GM11168 (cell line): ENCODE results near the gene FRY.

Experiments
- in situ Hi-C: fragments of 300-500 bp; cut with MboI; formaldehyde crosslinking; loops from one replicate; pipeline ENCODE4 v1.12.0; 2022; ENCODE audit warnings: low sequenced_read_pairs; ENCODE audit not compliant: unreplicated experiment

The FRY gene

GRCh38 chr13:32013181-32013580 is 18.4 kb upstream of the FRY start:
- in situ Hi-C loops, result no loop called here

DNA sequence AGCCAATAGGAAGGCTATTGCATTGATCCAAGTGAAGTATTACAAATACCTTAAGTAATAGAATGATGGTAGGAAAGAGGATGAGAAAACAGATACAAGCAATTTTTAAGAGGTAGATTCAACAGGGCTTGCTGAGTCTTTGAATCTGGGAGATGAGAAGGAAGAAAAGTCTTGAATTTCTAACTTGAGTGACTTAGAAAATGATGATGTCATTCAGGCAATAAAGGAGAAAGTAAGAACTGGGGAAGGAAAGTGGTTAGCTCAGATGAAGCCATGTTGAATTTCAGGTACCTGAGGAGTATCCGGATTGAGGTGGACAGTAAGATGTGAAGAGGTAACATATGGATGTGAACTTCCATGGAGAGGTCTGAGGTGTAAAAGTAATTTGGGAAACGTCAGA is 15.5 kb upstream of the FRY start:
- in situ Hi-C loops, result no loop called here

GRCh38 chr13:32016631-32017030 is 14.9 kb upstream of the FRY start:
- in situ Hi-C loops, result no loop called here

DNA sequence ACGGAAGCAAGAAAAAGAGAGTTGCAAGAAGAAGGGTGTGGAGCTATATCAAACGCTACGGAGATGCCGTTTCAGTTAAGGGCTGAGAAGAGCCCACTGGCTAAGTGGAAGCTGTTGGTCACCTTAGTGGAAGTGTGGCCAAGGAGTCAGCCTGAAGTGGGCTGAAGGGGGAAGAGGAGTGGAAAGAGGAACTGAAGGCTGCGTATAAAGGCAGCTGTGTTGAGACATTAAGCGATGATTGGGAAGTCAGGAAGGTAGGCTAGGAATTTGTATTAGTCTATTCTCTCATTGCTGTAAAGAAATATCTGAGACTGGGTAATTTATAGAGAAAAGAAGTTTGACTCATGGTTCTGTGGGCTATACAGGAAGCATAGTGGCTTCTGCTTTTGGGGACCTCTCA is 14.1 kb upstream of the FRY start:
- in situ Hi-C loops, result no loop called here

DNA sequence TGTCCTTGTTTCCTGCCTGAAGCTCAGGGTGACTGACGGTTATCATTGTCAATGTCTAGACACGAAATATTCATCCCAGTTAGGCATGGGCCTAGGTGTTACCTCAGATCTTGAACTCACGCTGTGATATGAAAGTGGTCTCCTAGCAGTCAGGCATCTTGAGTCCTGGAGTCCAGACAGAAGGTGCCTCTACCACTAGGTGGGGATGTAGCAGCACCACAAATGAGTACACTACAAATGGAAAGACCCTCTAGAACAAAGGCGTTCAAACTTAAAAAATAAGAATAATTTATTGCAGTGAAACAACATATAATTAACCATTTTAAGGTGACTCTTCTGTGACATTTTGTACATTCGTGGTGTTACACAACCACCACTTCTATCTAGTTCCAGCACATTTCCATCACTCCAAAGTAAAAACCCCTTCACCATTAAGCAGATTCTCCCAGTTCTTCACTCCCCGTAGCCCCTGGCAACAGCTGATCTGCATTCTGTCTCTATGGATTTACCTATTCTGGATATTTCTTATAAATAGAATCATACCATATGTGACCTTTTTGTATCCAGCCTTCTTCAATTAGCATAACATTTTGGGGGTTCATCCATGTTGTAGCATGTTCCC is 11.9 kb upstream of the FRY start:
- in situ Hi-C loops, result loop anchor here (10.0 kb wide), 1 partner anchor 295 kb away; the partner anchor contains the start of genes BRCA2 and ZAR1L

DNA sequence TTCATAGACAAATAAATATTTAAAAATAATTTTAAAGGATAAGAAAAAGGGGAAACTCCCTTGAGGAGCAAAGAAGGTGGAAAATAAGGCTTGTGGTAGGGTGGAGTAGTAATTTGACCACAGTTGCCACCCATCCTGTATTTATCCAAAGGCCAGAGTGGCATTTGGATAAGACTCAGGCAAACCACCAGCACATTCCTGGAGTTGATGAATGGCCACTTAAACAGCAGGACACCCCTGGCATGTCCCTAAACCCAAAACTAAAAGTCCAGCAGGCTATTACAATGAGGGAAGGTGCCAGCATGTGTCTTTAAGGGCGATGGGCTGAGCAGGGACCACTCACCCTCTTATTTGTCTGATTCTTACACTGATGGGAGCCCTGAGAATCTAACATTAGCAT is 9.8 kb upstream of the FRY start:
- in situ Hi-C loops, result loop anchor here (10.0 kb wide), 1 partner anchor 293 kb away; the partner anchor contains the start of genes BRCA2 and ZAR1L

DNA sequence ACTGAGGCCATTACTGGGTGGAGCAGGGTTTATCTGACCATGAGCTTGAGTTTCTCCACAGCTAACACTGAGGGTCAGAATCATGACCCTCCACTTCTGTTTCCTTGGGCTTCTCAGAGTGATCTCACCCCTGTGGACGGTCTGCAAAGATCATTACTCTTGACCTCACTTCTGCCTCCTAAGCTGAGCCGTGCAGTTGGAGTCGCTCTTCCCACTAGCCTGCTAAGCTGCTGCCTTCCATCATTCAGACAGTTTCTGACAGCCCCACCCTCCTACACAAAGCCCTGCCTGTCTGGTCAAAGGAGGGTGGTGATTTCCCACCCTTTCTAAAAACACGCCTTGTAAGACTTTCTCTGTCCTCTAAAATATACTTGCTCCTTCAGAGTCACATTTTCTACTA is 9.3 kb upstream of the FRY start:
- in situ Hi-C loops, result loop anchor here (10.0 kb wide), 1 partner anchor 292 kb away; the partner anchor contains the start of genes BRCA2 and ZAR1L

DNA sequence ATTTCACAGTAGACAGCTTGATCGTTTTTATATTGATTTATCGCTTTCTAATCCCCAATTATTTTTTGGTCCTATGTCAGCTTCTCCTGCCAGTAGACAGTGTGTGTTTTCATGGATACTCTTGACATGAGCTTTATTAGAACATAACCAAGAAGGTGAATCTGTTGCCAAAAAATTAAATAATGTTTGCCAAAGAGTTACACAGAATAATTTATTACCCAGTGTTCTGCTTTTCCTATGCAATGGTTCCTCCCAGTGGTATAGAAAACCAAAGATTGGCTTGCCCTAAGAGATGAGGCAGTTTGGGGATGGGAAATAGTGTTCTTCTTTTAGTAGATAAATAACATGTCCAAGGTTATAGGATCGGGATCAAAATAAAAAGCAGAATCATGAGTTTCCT is 8.5 kb upstream of the FRY start:
- in situ Hi-C loops, result loop anchor here (10.0 kb wide), 1 partner anchor 292 kb away; the partner anchor contains the start of genes BRCA2 and ZAR1L

- in situ Hi-C loops, result loop anchor here (10.0 kb wide), 1 partner anchor 291 kb away; the partner anchor contains the start of genes BRCA2 and ZAR1L
Measured at GRCh38 chr13:32023698-32024097, 7.9 kb upstream of the FRY start.

DNA sequence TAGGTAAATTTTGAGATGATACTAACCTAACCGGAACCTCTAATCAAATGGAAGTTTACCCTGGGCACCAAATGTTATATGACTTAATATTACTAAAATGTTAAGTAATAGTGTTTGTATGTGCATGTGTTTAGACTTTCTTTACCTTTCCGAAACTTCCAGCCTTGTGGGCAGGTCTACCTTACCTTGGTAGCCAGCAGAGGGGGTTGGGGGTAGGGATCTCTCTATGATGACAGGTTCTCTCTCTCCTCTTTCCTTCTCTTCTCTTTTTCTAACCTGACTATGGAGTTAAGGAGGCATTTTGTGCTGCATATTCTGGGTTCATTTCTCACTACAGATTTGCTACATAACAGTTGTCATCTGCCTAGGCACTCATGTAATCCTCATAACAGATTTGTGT is 6.8 kb upstream of the FRY start:
- in situ Hi-C loops, result loop anchor here (10.0 kb wide), 1 partner anchor 290 kb away; the partner anchor contains the start of genes BRCA2 and ZAR1L

GRCh38 chr13:32025730-32026129 is 5.8 kb upstream of the FRY start:
- in situ Hi-C loops, result loop anchor here (10.0 kb wide), 1 partner anchor 289 kb away; the partner anchor contains the start of genes BRCA2 and ZAR1L

DNA sequence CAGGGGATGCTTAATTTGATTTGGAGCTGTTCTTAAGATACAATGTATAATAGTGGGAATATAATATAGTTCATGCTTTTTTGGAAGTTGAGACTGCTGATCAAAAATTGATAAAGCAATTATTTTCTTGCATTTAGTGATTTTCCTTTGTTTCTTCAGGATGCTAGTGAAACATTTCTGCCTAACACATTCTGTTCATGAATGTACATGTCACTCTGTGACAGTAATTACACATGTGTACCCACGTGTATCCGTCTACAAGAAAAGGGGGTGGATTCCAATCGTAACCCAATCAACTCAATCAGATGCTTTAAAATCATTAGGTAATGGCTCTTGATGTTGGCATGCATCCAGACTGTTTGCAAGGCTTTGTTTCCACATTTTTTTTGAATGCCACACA is 5.0 kb upstream of the FRY start:
- in situ Hi-C loops, result loop anchor here (10.0 kb wide), 1 partner anchor 288 kb away; the partner anchor contains the start of genes BRCA2 and ZAR1L

DNA sequence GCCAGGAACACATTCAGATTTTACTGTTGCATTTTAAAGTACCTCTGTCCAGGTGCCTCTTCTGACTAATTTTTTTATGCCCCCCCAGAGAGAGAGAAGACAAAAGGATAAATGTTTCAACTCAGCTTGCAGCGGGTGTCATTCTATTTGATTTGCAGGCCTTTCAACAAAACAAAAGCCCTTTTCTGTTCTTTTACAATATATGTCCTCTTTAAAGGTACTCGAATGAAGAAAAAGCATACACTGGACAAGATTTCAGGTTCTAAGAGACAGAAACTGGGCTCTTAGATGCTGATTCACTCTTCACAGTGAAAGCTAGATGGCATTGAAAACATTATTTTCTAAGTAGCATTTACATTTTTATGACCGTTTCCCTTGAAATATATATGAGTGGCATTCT is 2.9 kb upstream of the FRY start:
- in situ Hi-C loops, result loop anchor here (10.0 kb wide), 1 partner anchor 286 kb away; the partner anchor contains the start of genes BRCA2 and ZAR1L

DNA sequence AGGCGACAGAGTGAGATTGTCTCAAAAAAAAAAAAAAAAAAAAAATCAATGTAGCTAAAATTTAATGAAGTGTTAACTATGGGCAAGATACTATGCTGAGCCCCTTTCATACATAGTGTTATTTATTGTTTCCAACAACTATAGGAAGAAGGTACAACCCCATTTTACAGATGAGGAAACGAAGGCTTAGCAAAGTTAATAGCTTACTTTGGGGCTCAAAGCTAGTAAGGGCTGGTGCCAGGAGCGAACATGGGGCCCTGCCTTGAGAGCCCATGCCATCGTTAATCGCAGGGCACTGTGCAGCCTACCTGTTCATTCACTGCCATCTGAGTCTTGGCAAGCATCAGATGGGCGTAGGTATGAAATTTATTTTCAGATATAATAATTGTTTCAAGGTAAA is 1.9 kb upstream of the FRY start:
- in situ Hi-C loops, result loop anchor here (10.0 kb wide), 1 partner anchor 285 kb away; the partner anchor contains the start of genes BRCA2 and ZAR1L

DNA sequence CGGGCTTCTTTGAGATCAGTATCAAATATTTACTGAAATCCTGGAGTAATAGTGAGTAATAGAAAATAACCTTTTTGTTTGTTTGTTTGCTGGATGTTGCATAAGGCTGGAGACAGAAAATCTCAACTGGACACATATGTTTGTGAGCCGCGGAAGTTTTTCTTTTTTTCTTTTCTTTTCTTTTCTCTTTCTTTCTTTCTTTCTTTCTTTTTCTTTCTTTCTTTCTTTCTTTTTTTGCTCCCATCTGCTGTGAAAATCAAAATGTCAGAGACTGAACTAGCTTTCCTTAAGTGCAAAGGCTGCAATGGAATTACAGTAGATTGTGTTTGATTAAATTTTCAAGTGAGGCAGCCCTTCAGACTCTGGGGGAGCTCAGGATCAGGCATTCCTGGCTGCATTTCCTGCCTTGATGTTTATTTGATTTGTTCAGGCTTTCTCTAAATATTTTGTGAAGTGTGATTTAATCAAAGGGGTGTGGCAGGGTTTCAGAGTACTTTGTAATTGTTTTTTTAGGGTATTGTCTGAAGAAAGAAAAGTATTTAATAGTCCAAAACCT is 319 bp downstream of the FRY start:
- in situ Hi-C loops, result no loop called here

DNA sequence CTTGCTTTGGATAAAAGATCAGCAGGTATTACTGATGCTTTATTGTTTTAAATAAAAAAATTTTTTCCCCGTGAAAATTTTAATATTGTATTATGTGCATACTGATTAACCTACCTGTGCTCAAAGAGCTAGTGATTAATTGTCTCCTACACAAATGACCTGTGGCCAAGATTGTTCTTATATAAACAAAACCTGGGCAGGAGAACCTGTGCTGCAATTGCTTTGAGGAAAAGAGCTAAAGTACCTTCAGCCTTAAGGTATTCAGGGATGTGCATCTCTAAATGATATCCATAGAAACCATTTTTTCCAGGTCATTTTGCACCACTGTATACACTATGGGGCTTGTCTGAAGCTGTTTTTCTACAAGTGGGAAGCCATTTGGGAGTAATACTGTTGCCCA is 1.2 kb downstream of the FRY start:
- in situ Hi-C loops, result no loop called here

GRCh38 chr13:32033744-32034143 is 2.2 kb downstream of the FRY start:
- in situ Hi-C loops, result no loop called here

GRCh38 chr13:32035716-32036115 is 4.1 kb downstream of the FRY start:
- in situ Hi-C loops, result no loop called here

DNA sequence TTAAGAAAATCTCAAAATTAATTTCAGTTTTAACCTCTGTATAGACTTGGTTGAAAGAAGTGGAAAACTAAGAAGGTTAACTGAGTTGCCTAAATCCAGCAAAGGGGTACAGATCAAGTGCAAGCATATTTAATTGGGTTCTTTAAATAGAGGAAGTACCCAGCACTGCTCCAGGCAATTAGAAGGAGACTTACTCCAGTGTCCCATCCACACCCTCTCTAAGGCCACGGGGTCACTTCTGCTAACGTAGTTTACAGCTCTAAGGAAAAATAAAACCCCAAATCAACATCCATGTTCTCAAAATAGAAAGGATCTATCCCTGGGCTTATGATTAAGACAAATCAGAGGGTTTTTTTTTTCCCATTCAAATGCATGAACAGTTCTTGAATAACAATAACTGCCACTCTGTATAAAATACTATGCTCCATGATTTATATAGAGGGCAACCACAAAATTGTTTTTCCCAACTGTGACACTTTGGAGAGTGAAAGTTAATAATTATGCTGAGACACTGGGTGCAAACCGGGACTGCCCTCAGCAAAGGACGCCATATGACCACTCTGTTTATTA is 4.6 kb downstream of the FRY start:
- in situ Hi-C loops, result no loop called here

GRCh38 chr13:32036757-32037156 is 5.2 kb downstream of the FRY start:
- in situ Hi-C loops, result no loop called here

DNA sequence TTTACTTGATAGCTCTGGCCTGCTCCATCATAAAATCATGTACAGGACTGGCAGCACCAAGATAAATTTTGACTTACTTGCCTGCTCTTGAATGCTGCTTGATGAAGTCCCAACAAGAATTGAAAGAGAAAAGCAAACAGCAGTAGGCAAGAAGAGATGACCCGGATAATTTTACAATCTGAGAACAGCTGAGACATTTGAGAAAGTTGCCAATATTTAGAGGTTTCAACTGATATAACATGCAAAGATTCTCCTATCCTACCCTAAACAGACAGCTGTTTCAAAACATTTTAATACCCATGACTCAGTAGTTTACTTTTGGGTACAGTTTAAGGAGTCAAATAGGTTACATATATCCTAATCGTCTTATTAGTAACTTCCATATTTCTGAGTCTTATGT is 5.9 kb downstream of the FRY start:
- in situ Hi-C loops, result no loop called here
